Naive thymus-derived CD8-positive, alpha-beta T cell (primary cell): ENCODE results near the gene ATP10B. TPM values are rescaled to one million over a fixed set of nuclear protein-coding genes. Genes with fewer than 3 reads are reported as not detected.

Experiments
- ATAC-seq, 2 donors: fragments of 150-1000 bp; cut with Tn5 transposase in 1 of 2; sonication (Bioruptor Pico), chemical (Tn5 transposase) in 1 of 2; 1 replicate in 1 of 2; 2 replicates in 1 of 2; pipeline ENCODE4 v1.10.0; 2021; ENCODE audit warnings: mild to moderate bottlenecking in 2 of 2, moderate library complexity in 2 of 2
- POLR2A ChIA-PET: fragments of 350-600 bp; sonication (Branson Sonifier 250); formaldehyde crosslinking; loops from one replicate; lab custom pipeline; 2021; ENCODE audit warnings: antibody characterized with exemption; lab: Charles Lee
- DNase-seq, 10 donors: peaks; one replicate each; pipeline versions ENCODE4 v3.0.0 to v3.0.0-alpha.2; 2020 to 2022
- H3K27ac Mint-ChIP-seq, 10 donors: one replicate each; pipeline ENCODE4 v1.8.0; 2020 to 2022; ENCODE audit warnings: mild to moderate bottlenecking in 10 of 10, mixed read lengths in 10 of 10, moderate library complexity in 4 of 10, inconsistent platforms in 1 of 10
- H3K27me3 Mint-ChIP-seq, 5 donors: one replicate each; pipeline ENCODE4 v1.8.0; 2021 to 2022; ENCODE audit warnings: mixed read lengths in 5 of 5
- H3K36me3 Mint-ChIP-seq, 3 donors: one replicate each; pipeline ENCODE4 v1.8.0; 2020 to 2022; ENCODE audit warnings: mixed read lengths in 3 of 3, mild to moderate bottlenecking in 2 of 3, inconsistent platforms in 1 of 3
- H3K4me1 Mint-ChIP-seq, 4 donors: one replicate each; pipeline ENCODE4 v1.8.0; 2021 to 2022; ENCODE audit warnings: mixed read lengths in 4 of 4
- H3K4me3 Mint-ChIP-seq, 10 donors: one replicate each; pipeline ENCODE4 v1.8.0; 2020 to 2022; ENCODE audit warnings: mild to moderate bottlenecking in 10 of 10, mixed read lengths in 10 of 10, moderate library complexity in 6 of 10, inconsistent platforms in 1 of 10
- H3K9me3 Mint-ChIP-seq, 9 donors: one replicate each; pipeline ENCODE4 v1.8.0; 2020 to 2022; ENCODE audit warnings: mixed read lengths in 9 of 9, mild to moderate bottlenecking in 3 of 9, inconsistent platforms in 1 of 9, moderate library complexity in 1 of 9
- polyA plus RNA-seq, 3 donors: library from polyadenylated mRNA; unstranded; fragments of 300-500 nt; fragmentation: Illumina TruSeq; gene quantifications; one replicate each; pipeline ENCODE4 v1.2.3, GENCODE V29; 2021
- total RNA-seq, 8 experiments: library from RNA in 2 of 8; stranded (reverse) in 2 of 8; gene quantifications; one replicate each; pipeline ENCODE4 v1.2.3 and lab custom pipeline; 2021 to 2026

Gene ATP10B
- total and polyA plus RNA-seq, 5 experiments from 2014 or later: not detected

GRCh38 chr5:160655717-160656116, 196.3 kb downstream of the ATP10B start:
- H3K4me1 Mint-ChIP-seq: no peaks in the 10 kb centered on the region
- no peak for ATAC-seq
- H3K27ac Mint-ChIP-seq: no peak overlapping the region
- POLR2A ChIA-PET: no interaction called here
- peaks cover 6 to 15% (median 11%) of the 10 kb centered on the region in 5 donors for H3K27me3 Mint-ChIP-seq
- peaks cover 0 to 5% (median 0%) of the 10 kb centered on the region in 3 donors for H3K36me3 Mint-ChIP-seq
- no peak for DNase-seq
- H3K9me3 Mint-ChIP-seq: peaks cover 0 to 3% (median 0%) of the 10 kb centered on the region in 9 donors
- H3K4me3 Mint-ChIP-seq: no peak overlapping the region

- no peak overlapping the region for H3K4me3 Mint-ChIP-seq
- ATAC-seq (no peak), DNase-seq (no peak)
- no peaks in the 10 kb centered on the region for H3K4me1 Mint-ChIP-seq
- peaks cover 0 to 11% (median 3%) of the 10 kb centered on the region in 5 donors for H3K27me3 Mint-ChIP-seq
- no peak overlapping the region for H3K27ac Mint-ChIP-seq
- POLR2A ChIA-PET: no interaction called here
- no peaks in the 10 kb centered on the region for H3K9me3 Mint-ChIP-seq
- H3K36me3 Mint-ChIP-seq: no peaks in the 10 kb centered on the region
Measured at GRCh38 chr5:160651692-160652645, 200.0 kb downstream of the ATP10B start.

GRCh38 chr5:160649304-160649703, 202.7 kb downstream of the ATP10B start:
- Mint-ChIP-seq H3K4me3 (no peak overlapping the region), H3K36me3 (no peaks in the 10 kb centered on the region), H3K4me1 (no peaks in the 10 kb centered on the region), H3K9me3 (no peaks in the 10 kb centered on the region), H3K27ac (no peak overlapping the region), H3K27me3 (peaks cover 0 to 10% (median 0%) of the 10 kb centered on the region in 5 donors)
- DNase-seq (no peak), ATAC-seq (no peak)
- POLR2A ChIA-PET: no interaction called here

- H3K36me3 Mint-ChIP-seq: no peaks in the 10 kb centered on the region
- DNase-seq: no peak
- no peak overlapping the region for H3K27ac Mint-ChIP-seq
- no peak for ATAC-seq
- no peaks in the 10 kb centered on the region for H3K4me1 Mint-ChIP-seq
- H3K27me3 Mint-ChIP-seq: peaks cover 0 to 10% (median 0%) of the 10 kb centered on the region in 5 donors
- H3K4me3 Mint-ChIP-seq: no peak overlapping the region
- POLR2A ChIA-PET: no interaction called here
- H3K9me3 Mint-ChIP-seq: no peaks in the 10 kb centered on the region
Measured at GRCh38 chr5:160646033-160646432, 206.0 kb downstream of the ATP10B start.

GRCh38 chr5:160643616-160644240, 208.3 kb downstream of the ATP10B start:
- POLR2A ChIA-PET: no interaction called here
- Mint-ChIP-seq H3K4me1 (no peaks in the 10 kb centered on the region), H3K9me3 (peaks cover 0 to 3% (median 0%) of the 10 kb centered on the region in 9 donors), H3K27me3 (peaks cover 3 to 17% (median 5%) of the 10 kb centered on the region in 5 donors), H3K4me3 (no peak overlapping the region), H3K27ac (no peak overlapping the region), H3K36me3 (no peaks in the 10 kb centered on the region)
- DNase-seq (no peak), ATAC-seq (no peak)

GRCh38 chr5:160641405-160641804, 210.6 kb downstream of the ATP10B start:
- POLR2A ChIA-PET: no interaction called here

GRCh38 chr5:160640406-160640805, 211.6 kb downstream of the ATP10B start:
- no peak for DNase-seq
- Mint-ChIP-seq H3K27me3 (peaks cover 5 to 11% (median 10%) of the 10 kb centered on the region in 5 donors), H3K4me3 (no peak overlapping the region), H3K9me3 (peaks cover 0 to 12% (median 2%) of the 10 kb centered on the region in 9 donors), H3K27ac (no peak overlapping the region), H3K36me3 (no peaks in the 10 kb centered on the region), H3K4me1 (no peaks in the 10 kb centered on the region)
- POLR2A ChIA-PET: no interaction called here
- ATAC-seq: no peak

More at GRCh38 chr5:160641405-160641804, 210.6 kb downstream of the ATP10B start:
- Mint-ChIP-seq H3K4me3 (no peak overlapping the region), H3K27ac (no peak overlapping the region), H3K9me3 (peaks cover 0 to 12% (median 0%) of the 10 kb centered on the region in 9 donors), H3K36me3 (no peaks in the 10 kb centered on the region), H3K4me1 (no peaks in the 10 kb centered on the region), H3K27me3 (peaks cover 5 to 11% (median 8%) of the 10 kb centered on the region in 5 donors)
- DNase-seq (no peak), ATAC-seq (no peak)

GRCh38 chr5:160638161-160638742, 213.8 kb downstream of the ATP10B start:
- Mint-ChIP-seq H3K9me3 (peaks cover 0 to 12% (median 2%) of the 10 kb centered on the region in 9 donors), H3K27ac (no peak overlapping the region), H3K4me1 (no peaks in the 10 kb centered on the region), H3K27me3 (peaks cover 5 to 11% (median 10%) of the 10 kb centered on the region in 5 donors), H3K4me3 (no peak overlapping the region), H3K36me3 (no peaks in the 10 kb centered on the region)
- ATAC-seq: no peak
- no peak for DNase-seq
- POLR2A ChIA-PET: no interaction called here

GRCh38 chr5:160637357-160638090, 214.5 kb downstream of the ATP10B start:
- POLR2A ChIA-PET: no interaction called here
- no peak for DNase-seq
- peaks cover 0 to 12% (median 2%) of the 10 kb centered on the region in 9 donors for H3K9me3 Mint-ChIP-seq
- no peaks in the 10 kb centered on the region for H3K36me3 Mint-ChIP-seq
- ATAC-seq: no peak
- peaks cover 5 to 11% (median 10%) of the 10 kb centered on the region in 5 donors for H3K27me3 Mint-ChIP-seq
- H3K4me3 Mint-ChIP-seq: no peak overlapping the region
- H3K27ac Mint-ChIP-seq: no peak overlapping the region
- no peaks in the 10 kb centered on the region for H3K4me1 Mint-ChIP-seq

- ATAC-seq (no peak), DNase-seq (no peak)
- Mint-ChIP-seq H3K4me1 (no peaks in the 10 kb centered on the region), H3K36me3 (no peaks in the 10 kb centered on the region), H3K9me3 (peaks cover 0 to 12% (median 2%) of the 10 kb centered on the region in 9 donors), H3K4me3 (no peak overlapping the region), H3K27ac (no peak overlapping the region), H3K27me3 (peaks cover 6 to 11% (median 10%) of the 10 kb centered on the region in 5 donors)
- POLR2A ChIA-PET: no interaction called here
Measured at GRCh38 chr5:160635663-160636062, 216.3 kb downstream of the ATP10B start.

- Mint-ChIP-seq H3K27ac (no peak overlapping the region), H3K27me3 (peaks cover 8 to 11% (median 10%) of the 10 kb centered on the region in 5 donors), H3K9me3 (peaks cover 0 to 12% (median 2%) of the 10 kb centered on the region in 9 donors), H3K4me1 (no peaks in the 10 kb centered on the region), H3K36me3 (no peaks in the 10 kb centered on the region), H3K4me3 (no peak overlapping the region)
- ATAC-seq (no peak), DNase-seq (no peak)
- POLR2A ChIA-PET: no interaction called here
Measured at GRCh38 chr5:160635046-160635445, 217.0 kb downstream of the ATP10B start.

GRCh38 chr5:160629003-160629402, 223.0 kb downstream of the ATP10B start:
- no peak overlapping the region for H3K4me3 Mint-ChIP-seq
- peaks cover 0 to 2% (median 0%) of the 10 kb centered on the region in 9 donors for H3K9me3 Mint-ChIP-seq
- H3K27me3 Mint-ChIP-seq: peaks cover 0 to 12% (median 6%) of the 10 kb centered on the region in 5 donors
- no peak for ATAC-seq
- DNase-seq: no peak
- POLR2A ChIA-PET: no interaction called here
- H3K36me3 Mint-ChIP-seq: no peaks in the 10 kb centered on the region
- no peak overlapping the region for H3K27ac Mint-ChIP-seq
- no peaks in the 10 kb centered on the region for H3K4me1 Mint-ChIP-seq
